Middle frontal gyrus (tissue), 1 donor: Measurements from ENCODE around the gene RRBP1.

Source experiments
- DNase-seq: peaks from one replicate; pipeline ENCODE4 v3.0.0-alpha.2; 2015; ENCODE audit warnings: low spot score; ENCODE audit errors: extremely low spot score

RRBP1 gene

DNA sequence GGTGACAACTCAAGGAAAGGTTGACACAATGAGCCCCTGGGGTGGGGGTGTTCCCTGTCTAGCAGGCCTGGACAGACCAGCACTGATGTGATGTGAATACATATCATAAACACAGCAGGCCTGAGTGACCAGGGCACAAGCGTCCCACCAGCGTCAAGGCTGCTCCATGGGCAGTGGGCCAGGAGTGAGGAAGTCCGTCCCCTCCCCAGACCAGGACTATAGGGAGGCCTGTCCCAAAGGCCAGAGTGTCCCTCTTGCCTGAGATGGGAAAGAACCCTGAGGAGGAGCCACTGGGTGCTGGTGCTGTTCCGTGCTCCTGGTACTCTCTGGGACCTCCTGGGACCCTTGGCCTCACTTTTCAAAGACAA is 44.6 kb downstream of the RRBP1 start:
- DNase-seq: no peak

- DNase-seq: peak; percentile 61
Measured at GRCh38 chr20:17636523-17637412, 45.3 kb downstream of the RRBP1 start.

DNA sequence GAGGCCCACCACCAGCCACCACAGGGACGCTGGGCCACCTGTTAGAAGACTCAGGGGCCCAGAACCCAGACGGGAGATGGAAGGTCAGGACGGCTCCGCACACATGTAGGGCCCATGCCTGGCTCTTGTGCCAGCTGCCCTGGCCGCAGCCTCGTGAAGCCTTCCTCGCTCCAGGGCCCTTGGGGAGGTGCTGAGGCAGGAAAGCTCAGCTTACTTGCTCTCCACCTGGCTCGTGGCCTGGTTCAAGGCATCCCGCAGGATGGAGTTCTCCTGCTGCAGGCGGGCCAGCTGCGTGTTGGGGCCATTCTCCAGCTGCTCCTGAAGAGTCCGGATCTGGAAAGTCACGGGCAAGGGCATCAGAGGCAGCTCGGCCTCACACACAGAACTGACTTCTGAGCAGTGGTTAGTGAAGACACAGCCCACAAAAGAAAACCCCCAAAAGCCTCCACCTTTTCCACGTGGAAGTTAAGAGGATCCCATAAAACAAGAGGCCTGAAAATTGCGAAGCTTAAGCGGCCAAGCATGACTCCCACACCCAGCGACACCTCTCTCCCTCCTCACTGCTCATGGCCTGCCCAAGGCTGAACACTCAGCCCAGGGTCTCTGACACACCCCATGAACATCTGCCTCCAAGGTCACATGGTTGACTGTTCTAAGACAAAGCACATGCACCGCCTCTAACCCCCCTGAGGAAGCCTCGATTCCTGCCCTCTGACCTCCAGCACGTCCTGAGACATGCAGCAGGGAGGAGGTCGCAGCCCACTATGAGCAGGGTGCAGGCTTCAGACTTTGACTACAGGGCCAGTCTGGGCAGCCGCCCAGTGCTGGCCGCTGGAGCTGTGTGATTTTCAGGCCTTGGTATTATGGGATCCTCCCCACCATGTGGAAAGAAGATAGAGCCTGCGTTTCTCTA is 46.5 kb downstream of the RRBP1 start:
- DNase-seq: no peak

- no peak for DNase-seq
Measured at GRCh38 chr20:17634661-17635331, 47.2 kb downstream of the RRBP1 start.

GRCh38 chr20:17633850-17634500 is 48.1 kb downstream of the RRBP1 start:
- no peak for DNase-seq

GRCh38 chr20:17633221-17633849 is 48.7 kb downstream of the RRBP1 start:
- DNase-seq: no peak

DNA sequence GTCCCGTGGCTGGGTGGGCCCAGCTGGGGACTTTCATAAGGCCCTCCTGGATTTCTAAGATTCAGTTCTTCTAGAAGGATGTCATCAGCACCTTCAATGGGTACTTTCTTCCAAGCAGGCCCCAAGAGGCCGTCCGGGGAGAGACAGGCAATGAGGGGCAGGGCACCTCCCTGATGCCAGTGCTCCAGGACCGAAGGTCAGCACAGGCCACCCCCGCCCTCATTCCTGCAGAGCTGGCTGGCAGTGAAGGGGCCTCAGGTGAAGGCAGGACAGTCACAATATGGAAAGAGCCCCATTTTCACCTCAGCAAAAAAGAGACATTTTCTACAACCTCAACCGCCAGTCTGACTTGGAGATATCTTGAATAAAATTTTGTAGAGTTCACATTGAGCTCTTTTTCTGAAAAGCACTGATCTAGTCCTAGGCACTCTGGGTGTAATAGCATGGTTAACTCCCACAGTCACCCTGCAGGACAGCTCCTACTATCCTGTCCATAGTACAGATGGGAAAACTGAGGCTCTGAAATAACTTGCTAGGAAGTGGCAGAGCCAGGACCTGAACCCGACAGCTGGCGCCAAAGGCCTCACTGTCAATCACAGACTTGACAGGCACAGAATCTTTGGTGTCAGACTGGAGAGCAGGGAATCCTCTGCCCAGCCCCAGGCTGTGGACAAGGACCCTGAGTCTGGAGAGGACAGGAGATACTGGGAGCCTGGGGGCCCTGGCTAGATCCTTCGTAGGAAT is 50.3 kb downstream of the RRBP1 start:
- DNase-seq: no peak

- DNase-seq: no peak
Measured at GRCh38 chr20:17630806-17631195, 51.2 kb downstream of the RRBP1 start.

DNA sequence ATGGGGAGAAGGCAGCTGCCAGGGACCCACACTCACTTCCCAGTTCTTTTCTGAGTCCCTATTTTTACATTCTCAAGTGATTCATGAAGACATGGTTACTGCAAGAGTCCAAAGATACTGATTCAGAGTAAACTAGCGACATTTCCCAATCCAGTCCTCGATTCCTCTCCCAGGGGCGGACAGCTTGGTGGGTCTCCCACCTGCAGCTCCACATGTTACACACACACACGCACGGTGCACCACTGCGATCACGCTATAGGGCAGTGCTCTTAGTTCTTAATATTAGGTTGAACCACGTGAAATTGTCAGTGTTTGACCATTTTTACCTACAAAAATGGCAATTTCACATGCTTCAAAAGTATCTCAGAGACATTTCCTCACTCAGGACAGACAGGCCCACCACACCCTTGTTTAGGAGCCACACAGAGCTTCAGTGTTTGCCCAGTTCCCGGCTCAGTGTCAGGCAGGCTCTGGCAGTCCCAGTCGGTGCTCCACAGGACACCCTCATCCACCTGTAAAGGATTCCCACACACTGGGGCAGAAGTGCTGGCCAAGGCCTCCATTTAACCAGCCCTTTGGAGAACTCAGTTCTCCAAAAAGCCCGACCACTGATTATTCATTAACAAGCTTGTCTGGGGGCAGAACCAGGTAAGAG is 51.8 kb downstream of the RRBP1 start:
- DNase-seq: no peak

GRCh38 chr20:17629678-17630089 is 52.4 kb downstream of the RRBP1 start:
- no peak for DNase-seq

DNA sequence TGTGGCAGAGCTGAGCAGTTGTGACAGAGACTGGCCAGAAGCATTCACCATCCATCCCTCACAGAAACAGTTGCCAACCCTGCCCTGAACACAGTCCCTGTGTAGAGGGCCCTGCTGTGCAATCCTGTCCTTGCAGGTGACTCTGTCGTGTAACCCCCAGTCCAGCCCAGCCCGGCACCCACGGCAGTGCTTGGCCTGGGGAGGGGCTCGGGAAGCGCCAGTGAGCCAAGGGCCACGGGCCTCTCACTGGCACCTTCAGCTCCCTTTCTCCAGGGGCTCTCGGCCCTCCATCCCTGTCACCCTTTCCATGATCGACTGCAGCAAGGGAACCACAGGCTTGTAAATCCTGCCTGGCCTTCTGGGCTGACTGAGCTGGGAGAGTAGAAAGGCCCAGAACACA is 53.0 kb downstream of the RRBP1 start:
- no peak for DNase-seq

DNA sequence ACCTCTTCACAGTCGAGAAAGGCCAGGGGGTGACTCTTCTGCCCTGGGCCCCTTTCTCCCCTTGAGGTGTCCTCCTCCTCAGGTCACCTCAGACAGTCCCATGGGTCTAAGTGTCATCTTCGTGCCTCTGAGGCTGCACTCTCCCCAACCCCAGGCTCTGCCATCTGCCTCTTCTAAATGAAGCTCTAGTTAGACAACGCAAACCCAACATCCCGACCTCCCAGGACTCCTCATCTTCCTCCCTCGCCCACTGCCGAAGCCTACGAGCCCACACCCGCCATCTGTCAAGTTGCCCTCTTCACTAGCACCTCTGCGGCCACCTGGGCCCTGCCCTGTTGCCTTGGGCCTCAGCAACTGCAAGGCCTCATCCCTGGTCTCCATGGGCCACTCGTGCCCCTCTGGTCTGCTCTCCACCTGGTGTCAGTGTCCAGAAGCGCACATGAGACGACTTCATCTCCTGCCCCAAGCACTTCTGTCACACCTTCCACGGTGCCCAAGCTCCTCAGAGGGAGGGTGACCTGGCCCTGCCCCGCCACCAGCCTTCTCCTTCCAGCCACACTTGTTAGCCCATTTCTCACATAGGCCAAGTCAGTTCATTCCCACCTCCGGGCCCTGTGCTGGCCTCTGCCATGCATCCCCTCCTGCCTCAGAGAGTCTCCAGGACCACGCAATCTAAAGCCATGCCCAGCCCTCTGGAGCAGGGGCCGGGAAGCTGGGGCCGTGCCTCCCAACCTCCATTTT is 53.8 kb downstream of the RRBP1 start:
- DNase-seq: no peak

DNA sequence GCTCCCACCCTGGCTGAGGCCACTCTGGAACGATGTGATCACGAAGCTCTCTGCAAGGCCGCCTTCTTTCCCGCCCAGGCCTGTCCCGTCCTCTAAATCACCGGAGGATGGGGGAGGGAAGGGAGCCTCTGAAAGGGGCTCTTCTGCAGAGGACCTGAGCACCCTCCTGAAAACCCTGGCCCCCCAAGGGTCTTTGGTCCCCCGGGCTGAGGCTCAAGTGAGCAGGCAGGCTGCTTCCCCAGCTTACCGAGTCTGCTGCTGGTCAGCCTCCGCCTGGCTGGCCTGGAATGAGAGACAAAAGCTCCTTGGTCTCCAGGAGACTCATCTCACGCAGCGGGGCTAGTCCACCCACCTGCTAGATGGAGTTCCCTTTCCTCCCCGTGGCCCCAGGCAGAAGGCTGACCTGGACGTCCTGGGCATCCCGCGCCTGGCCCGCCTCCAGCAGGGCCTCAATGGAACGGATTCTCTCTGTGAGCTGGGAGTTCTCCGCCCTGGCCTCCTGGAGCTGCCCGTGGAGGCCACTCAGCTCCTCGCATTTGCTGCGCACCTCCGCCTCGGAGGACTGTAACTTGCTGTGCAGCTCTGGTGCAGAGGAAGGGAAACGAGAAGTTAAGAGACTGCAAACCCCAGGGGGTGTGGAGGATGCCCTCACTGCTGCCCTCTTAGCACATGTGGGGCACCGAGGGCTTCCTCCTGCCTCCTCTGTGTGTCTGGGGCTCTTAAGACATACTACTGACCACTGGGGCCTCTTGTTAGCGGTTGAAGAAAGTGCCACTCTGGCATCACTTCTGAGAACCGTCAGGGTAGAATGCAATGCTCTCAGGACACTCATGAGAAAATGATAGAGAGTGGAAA is 54.7 kb downstream of the RRBP1 start:
- no peak for DNase-seq

DNA sequence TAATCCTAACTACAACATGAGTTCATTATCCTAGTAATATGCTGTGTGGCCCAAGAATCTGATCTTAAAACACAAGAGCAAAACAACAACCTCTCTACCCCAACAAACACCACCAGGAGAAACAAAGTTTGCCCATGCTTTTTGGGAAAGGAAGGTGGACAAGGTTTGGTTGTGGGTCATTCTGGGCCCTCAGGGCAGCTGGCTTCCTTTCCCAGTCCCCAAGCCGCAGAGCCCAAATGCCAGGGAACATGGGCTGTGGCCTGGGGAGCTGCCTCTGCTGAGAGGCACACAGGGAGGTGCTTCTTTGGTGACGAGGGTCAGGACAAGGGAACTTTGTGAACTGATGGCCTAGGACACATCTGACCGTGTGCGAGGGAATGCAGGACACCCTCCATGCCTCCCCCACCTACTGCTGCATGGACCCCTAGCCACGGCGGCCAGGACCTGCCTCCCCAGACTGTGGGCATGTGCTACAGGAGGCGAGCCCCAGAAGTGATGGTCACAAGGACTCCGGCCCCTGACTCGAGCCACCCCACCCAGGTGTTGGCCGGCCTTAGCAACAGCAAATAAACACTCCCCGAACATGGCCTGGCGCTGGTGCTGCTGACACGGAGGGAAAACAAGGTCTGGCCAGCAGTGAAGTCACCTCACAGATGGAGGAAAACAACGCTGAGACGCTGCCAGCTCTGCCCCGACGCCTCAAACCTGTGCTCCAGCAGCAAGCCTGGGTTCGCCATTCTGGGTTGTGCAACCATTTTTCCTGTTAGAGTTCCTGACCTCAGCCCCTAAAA is 55.6 kb downstream of the RRBP1 start:
- DNase-seq: no peak

DNA sequence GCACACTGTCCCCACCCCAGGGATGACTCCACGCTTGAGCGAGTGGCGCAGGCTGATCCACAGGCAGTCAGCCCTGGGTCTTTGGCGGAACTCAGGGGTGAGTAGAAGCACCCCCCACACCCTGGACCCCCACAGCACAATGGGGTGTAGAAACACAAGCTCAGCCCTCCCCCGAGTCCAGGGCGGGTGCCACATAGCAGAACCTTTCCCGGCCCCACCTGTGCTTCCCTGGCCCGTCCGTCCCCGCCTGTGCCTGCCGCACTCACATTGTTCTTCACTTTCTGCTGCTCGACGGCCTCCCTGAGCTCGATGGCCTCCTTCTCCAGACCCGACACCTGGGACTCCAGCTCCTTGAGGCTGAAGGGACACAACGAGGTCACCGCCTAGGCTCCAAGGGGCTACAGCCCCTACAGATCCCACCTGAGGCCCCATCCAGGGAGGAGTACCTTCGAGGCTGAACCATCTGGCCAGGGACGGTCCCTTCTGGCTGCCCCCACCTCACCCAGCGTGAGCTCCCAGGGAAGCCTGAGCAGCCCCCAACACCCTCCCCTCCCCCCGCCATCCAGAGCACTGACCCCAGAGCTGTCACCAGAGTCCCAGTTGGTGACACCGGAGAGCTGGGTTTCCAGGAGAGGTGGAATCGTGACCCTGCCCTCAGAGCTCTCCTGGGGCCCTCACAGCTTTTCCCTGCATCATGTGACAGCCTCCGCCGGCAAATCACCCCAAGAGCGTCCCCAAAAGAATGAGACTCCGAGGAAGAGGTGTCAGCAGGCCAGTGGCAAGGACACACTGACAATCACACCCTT is 56.6 kb downstream of the RRBP1 start:
- no peak for DNase-seq

GRCh38 chr20:17624551-17625245 is 57.3 kb downstream of the RRBP1 start:
- DNase-seq: no peak
